ENCODE data around the gene MAP6.
A peak's percentile ranks its signal among the peaks of the same experiment; 100 is the strongest.
"Not testable (repeated sequence)": the region's sequence is repeated elsewhere in the genome, so short reads cannot be mapped to it uniquely, and the experiment has no call there.

The MAP6 gene

DNA sequence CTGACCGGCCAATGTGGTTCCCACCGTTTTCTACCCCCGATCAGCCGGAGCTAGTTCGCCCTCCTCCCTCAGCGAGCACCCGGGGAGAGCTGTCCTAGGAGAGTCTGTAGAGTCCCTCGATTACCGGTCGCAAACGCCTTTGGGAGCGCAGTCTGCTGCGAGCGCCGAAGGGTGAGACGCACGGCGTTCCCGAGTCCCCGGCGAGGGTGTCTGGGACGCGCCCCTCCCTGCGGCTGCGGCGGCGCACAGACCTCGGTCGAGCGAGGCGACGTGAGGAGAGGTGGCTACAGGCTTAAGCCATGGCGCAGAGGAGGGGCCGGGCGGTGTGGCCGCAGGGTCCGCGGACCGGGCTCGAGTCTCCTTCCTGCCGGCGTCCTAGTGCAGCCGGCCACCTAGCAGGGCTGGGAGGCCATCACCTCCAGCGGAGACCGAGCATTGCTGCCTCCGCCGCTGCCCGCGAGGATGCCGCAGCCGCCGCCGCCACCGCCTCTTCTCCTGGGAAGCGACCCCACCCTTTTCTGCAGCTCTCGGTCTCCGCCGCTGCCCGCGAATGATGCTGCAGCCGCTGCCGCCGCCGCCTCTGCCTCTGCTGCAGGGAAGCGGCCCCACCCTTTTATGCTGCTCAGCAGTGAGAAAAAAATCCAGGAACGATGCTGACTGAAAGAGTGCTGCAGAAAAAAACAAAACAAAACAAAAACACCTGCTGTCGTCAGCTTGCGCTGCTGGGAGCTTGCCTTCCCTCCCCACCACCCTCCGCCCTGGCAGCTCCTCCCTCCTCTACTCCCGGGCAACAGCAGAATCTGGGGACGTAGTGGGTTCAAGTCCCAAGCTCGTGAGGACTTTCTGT is at the start of gene MAP6:
Gene MAP6 (minus strand): TSS at position 588 of the 847 bp plus-strand sequence. CDS start 669 bp downstream, outside the sequence.
- DNase-seq (ENCODE audit: low spot score), result peak; percentile 61

DNA sequence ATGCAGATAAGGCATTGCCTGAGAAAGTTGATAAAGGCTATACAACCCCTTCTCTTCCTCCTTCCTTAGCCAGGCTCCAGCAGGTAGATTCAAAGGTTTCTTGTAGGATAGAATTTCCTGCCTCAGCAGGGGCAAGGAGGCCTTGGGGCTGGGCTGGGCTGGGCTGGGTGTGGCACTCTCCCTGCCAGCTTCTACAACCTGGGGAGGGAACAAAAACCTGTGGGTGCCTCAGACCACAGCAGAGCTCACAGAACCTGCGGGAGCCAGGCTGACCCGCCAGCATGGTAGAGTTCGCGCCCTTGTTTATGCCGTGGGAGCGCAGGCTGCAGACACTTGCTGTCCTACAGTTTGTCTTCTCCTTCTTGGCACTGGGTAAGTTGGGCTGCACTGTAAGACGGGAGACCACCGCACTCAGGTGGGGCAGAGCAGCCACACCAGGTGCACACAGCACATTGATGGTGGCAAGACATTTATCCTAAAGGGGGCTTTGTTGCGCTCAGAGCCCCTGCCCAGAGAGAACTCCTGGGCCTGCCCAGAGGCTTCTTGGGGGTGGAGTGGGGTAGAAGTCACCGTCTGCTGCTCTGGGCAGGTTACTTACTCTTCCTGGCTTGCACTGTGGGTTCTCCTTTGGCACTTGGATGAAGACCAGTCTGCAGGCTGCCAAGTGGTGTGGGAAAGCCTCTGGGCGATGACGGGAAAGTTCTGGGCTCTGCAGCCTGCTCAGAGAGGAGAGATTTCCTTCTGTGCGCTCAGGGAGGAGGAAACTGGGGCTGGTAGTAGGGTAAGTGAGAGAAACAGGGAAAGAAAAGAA is 49.0 kb upstream of the MAP6 start, which contains the start of gene MOGAT2:
Gene MOGAT2 (plus strand): TSS at position 231 of the 811 bp plus-strand sequence. CDS start 51 bp downstream, at position 282.
- DNase-seq (ENCODE audit: low spot score), result no peak

DNA sequence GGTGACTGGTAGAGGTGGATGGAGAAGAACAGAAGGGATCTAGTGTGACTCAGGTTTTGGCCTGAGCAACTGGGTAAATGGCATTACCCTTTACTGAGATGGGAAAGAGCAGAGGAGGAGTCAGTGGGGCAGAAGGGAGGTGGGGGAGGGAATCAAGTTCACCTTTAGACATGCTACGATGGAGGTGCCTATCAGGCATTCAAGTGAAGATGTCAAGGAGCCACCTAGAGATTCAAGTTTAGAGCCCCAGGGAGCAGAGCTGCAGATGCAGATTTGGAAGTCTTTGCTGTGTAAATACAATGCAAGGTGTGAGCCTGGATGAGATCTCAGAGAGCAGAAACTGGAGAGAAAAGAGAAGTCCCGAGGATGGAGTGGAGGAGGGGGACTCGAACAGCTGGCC is 47.8 kb upstream of the MAP6 start:
- DNase-seq (ENCODE audit: low spot score), result no peak

DNA sequence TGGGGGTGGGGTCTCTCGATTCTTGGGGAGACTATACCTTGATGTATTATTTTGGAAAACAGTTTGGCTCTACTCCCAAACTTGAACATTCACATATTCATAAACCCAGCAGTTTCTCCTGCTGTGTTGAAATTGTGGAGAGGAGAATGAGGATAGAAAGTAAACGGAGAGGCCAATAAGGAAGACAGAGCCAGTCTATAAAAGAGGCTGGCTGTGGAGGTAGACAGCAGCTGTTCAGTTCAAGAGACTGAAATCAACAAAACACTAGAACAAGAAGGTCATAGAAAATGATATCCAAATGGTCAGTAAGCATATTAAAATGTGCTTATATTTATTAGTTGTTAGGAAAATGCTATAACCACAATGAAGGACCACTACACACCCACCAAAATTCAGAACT is 46.9 kb upstream of the MAP6 start:
- DNase-seq (ENCODE audit: low spot score), result no peak

DNA sequence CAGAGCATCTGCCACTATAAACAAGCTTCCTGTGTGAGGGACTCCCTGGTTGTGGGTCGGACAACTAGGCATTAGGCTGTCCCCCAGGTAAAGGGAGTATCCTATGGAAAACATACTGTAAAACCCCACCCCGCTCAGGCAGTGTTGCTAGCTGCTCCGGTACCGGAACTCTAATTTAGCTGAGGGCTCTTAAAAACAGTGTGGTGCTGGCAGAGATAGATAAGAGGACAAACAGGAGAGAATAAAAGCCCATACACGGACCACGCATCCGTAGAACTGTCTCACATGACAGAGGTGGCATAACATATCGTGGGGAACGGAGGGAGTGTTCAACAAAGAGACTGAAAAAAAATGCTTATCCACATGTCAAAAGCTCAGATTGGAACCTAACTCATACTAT is 45.4 kb upstream of the MAP6 start:
- DNase-seq (ENCODE audit: low spot score), result no peak

DNA sequence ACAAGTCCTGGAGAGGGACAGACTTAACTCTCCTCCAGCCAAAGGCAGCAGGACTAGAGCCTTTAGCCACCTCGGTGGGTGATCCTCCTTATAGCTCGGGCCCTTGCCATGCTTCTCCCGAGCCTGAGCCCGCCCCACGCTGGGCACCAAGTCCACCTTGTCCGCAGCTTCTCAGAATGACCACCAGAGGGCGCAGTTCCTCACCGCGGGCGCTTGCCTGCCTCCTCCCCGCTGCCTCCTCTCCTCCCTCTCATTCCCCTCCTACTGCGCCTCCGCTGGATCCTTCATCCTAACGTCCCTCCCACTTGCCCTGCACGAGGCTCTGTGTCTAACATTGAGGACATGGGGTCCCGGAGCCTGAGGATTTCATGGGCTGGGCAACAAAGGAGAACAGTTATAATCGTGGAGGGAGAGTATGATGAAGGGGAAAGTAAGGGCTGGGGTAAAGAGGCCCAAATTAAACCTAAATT is 37.5 kb upstream of the MAP6 start:
- DNase-seq (ENCODE audit: low spot score), result peak; percentile 77

DNA sequence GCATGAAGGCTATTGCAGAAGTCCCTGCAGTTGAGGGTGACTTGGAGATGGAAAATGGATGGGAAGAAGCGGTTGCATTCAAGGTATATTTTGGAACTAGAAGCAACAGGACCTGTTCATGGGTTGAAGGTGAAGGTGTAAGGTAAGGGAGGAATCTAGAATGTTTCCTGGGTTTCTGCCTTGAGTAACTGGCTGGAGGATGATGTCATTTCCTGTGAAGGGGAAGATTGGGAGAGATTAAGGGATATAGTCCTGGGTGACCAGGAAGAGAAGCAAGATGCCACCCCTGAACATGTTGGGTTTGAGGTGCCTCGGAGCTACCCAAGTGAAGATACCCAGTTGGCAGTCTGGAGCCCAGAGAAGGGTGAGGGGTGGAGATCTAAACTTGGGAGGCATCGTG is 36.7 kb upstream of the MAP6 start:
- no peak for DNase-seq (ENCODE audit: low spot score)

DNA sequence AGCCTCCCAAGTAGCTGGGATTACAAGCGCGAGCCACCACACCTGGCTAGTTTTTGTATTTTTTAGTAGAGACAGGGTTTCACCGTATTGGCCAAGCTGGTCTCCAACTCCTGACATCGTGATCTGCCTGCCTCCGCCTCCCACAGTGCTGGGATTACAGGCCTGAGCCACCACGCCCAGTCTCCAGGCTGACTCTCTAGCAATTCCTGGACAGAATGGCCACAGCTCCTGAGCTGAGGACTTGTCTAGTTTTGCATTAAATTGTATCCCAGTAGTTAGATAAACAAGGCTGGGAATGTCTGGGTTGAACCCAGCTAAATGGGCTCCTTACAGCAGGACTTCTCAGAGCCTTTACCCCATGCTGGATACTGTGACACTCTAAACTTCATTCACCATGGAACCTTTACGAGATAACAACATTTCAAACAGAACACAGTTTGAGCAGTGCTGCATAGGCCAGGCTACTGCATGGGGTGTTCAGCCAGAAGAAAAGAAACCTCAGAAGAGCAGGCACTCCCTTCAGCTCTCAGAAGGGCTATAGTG is 34.9 kb upstream of the MAP6 start:
- DNase-seq (ENCODE audit: low spot score), result no peak

DNA sequence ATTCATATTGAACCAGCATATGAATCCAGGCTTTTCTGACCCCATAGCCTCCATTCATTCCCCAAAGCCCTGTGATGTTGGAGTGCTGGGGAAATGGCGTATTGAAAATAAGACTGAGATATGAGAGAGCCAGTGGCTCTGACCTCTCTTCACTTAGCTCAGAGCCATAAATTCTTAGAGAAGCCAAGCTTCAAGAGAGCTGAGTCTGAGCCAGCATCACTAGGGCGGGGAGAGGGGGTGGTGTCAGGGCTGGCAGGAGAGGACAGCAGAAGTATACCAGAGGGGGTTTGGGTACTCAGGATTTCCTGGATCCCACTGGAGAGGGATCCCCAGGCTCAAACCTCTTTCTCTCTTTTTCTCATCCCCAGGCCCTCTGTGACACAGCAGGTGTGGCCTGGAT is 32.1 kb upstream of the MAP6 start:
- no peak for DNase-seq (ENCODE audit: low spot score)

DNA sequence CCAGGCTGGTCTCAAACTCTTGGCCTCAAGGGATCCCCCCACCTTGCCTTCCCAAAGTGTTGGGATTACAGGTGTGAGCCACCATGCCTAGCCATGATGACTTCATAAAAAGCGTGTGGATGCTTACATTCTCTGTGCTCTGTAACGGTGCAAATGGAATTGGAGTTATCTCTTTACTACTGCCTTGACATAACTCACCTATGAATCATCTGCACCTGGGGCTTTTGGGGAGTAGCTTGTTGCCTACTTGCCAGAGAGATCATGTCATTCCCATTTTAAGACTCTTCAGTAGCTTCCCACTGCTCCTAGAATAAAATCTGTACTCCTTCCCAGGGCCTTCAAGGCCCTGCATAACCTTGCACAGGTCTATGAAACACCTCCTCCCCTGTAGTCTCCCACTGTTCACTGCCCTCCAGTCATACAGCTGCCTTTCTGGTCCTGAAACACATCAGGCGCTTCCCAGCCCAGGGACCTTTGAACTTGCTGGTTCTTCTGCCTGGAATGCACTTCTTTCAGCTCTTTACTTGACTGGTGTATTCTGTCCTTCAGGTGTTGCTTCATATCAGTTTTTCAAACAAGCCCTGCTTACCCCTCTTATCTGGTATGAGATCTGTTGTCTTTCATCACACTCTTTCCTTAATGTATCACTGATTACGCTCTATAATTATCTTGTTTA is 29.2 kb upstream of the MAP6 start:
- DNase-seq (ENCODE audit: low spot score), result peak; percentile 58

DNA sequence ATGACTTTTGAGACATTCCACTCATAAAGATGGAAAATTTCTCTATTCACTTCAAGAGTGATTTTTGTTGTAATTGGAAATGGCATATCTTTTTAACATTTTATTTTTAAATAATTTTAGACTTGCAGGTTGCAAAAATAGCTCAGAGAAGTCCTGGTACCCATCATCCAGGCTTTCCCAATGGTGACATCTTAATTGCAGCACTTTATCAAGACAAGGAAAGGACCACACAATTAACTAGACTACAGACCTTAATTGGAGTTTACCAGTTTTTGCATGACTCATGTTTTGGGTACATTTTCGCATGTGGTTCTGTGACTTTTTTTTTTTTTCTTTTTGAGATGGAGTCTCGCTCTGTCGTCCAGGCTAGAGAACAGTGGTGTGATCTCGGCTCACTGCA is 23.0 kb upstream of the MAP6 start:
- no peak for DNase-seq (ENCODE audit: low spot score)

DNA sequence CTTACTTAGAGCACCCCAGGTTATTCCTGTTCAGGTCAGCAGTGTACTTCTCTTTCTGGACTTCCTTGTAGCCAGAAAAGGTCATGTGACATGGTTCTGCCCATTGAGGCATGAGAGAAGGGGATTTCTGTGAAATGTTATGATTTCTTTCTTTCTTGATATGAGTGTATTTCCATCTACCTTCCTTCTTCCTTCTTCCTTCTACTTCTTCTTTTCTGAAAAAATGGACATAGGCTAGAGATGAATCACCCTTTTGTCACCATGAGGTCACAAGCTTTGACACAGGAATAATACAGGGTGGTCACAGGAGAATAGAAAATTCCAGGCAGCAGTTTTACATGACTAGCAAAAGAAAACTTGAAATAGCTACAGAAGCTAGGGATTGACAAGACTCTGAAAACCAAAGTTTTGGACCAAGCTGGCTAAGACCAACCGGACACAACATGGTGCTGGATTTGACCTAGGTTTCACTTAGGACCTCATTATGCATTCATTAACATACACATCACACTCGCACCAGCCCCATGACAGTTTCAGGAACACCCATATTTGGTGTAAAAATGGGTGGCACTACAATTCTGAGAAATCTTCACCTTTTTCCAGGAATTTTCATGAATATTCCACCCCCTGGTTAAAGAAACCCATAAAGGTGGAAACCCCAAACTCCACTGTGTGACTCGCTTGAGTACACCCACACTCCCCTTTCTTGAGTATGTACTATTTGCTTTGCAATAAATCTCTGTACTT is 21.2 kb upstream of the MAP6 start:
- no peak for DNase-seq (ENCODE audit: low spot score)

DNA sequence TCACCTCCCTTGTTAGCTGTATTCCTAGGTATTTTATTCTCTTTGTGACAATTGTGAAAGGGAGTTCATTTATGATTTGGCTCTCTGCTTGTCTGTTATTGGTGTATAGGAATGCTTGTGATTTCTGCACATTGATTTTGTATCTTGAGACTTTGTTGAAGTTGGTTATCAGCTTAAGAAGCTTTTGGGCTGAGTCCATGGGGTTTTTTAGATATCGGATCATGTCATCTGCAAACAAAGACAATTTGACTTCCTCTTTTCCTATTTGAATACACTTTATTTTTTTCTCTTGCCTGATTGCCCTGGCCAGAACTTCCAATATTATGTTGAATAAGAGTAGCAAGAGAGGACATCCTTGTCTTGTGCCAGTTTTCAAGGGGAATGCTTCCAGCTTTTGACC is 15.0 kb upstream of the MAP6 start:
- DNase-seq (ENCODE audit: low spot score), result not testable (repeated sequence)

DNA sequence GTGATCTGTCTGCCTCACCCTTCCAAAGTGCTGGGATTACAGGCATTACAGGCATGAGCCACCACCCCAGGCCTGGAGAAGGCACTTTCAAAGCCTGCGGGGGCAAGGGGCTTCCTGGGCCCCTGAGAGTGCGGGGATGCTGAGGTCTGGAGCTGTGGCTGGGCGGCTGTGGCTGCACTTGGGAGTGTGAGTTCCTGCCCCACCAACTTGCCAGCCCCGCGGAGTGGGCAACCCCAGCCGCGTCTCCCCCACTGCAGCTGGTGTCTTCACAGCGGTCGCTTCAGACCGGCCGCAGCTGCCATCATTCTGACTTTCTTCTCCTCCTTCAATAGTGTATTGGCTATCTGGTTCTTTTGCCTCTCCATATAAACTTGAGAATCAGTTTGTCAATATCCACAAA is 10.7 kb upstream of the MAP6 start:
- DNase-seq (ENCODE audit: low spot score), result no peak

DNA sequence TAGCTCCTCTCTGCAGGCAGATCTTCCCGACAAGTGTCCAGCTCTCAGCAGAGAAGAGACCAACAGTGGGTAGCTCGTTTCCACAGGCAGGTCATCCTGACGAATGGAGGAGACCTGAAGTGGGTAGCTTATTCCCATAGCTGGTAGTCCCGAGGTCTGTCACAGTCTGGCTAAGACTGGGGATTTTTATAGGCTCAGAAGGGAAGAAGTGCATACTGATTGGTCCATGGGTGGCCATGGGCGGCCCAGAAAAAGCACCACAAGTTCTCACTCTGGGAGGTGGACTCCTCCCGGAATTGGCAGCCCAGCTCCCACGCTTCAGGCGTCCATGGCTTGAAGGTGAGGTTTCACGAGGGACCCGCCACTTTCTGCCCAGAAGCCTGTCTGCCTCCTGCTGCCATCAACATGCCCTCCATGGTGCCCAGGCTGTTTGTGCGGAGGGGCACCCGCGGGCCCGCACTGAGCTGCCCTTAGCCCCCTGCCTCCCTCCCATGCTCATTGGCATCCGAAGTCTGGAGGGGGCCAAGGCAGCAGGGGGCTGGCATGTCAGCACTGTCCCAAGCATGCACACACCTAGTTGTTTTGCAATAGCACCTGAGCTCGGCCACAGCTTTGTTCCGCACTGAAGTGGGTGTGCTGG is 9.9 kb upstream of the MAP6 start:
- DNase-seq (ENCODE audit: low spot score), result no peak

DNA sequence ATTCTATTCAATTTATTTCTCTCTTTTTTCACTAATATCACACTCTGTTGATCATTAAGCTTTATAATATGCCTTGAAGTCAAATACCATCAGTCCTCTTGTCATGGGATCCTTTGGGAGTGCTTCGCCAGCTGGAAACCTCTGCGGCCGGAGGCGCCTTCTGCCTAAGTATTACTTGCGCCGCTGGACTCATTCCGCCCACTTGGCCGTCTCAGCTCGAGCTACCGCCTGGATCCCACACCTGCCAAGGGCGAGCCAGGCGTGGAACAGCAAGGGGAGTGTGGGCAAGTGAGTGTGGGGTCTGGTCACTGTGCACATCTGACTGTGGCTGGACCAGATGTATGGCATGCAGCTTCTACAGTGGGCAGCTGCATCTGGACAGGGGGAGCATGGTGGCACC is 9.1 kb upstream of the MAP6 start:
- DNase-seq (ENCODE audit: low spot score), result no peak

DNA sequence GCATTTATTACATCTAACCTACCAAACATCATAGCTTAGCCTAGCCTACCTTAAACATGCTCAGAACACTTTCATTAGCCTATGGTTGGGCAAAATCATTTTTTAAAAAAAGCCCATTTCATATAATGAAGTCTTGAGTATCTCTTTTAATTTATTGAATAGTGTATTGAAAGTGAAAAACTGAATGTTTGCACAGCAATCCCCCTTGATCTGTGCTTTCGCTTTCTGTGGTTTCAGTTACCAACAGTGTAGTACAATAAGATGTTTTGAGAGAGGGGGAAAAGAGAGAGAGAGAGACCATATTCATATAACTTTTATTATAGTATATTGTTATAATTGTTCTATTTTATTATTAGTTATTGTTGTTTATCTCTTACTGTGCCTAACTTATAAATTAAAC is 8.4 kb upstream of the MAP6 start:
- no peak for DNase-seq (ENCODE audit: low spot score)

DNA sequence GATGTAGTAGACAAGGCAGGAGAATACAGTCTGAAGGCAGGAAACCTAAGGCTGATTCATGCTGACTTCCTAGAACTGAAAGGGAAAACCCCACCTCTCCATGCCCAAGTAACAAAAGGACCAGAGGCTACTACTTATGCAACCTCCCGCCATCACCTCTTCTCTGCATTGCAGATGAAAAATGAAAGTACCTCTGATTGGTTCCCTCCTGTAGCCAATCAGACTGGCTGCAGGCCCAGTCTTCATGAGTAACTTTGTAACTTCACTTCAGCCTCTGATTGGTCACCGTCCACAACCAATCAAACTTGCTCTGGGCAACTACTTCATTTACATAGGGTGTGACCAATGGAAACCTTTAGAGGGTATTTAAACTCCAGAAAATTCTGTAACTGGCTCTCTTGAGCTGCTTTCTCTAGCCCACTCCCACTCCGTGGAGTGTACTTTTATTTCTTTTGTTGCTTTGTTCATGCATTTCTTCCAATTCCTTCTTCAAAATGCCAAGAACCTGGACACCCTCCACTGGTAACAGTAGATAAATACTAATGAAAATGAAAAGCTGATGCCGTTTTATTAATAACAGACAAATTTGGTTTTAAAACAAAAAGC is 5.2 kb upstream of the MAP6 start:
- peak; percentile 31 for DNase-seq (ENCODE audit: low spot score)

DNA sequence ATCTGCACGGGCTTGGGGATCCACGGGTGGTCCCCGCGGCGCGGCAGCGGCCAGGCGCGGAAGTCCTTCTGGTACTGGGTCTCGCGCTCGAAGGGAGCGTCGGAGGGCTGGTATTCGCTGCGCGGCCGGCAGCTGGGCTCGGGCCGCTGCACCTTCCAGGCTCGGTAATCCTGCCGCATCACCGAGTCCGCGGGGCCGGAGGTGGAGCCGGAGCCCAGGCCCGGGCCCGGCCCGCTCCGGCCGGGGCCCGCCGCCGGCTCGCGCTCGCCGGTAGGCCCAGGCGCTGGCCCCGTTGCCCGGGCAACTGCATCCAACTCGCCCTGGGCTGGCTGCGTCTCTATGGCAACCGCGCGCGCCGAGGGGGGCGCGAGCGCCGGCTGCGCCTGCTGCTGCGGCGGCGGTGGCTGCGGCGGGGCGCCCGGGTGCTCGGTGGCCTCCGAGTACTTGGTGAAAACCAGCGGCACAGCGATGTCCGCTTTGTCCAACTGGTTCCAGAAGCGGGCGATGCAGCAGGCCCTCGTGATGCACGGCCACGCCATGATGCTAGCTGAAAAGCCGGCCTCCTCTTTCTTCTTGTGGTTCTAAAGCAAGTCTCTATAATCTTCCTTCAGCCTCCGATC is 897 bp downstream of the MAP6 start:
- peak; percentile 46 for DNase-seq (ENCODE audit: low spot score)

DNA sequence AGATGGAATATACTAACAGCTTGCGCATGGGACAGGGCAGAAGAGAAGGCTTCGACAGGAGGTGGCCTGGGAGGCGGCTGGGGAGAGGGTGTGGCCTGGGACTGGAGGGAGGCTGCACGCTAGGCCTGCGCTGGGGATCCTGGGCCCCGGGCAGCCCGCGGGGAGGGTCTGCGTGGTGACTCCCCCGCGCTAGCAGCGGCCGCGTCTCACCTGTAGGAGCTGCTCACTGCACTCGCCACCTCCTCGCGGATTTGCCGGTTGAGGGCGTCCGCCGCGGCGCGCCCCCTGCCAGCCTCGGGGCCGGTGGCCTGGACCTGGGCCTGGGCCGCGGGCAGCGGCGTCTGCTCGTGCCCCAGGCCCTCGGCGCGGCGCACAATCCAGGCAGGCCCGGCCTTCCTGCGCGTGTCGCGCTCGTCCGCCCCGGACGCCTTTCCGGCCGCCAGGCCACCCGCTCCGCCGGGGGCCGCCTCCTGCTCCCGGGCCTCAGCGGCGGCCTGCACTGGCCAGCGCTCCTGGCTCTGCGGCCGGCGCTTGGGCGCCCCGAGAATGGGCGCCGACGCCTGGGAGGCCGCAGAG is 1.5 kb downstream of the MAP6 start:
- peak; percentile 52 for DNase-seq (ENCODE audit: low spot score)
